Pulmonary artery endothelial cell (primary cell): ENCODE measurements around the gene ZNF232. TPM values are rescaled to one million over a fixed set of nuclear protein-coding genes. Genes with fewer than 3 reads are reported as not detected.
"Not testable (repeated sequence)": the region's sequence is repeated elsewhere in the genome, so short reads cannot be mapped to it uniquely, and the experiment has no call there.

ENCODE experiments used
- DNase-seq: peaks from one replicate; pipeline ENCODE4 v3.0.0-alpha.2; 2011; ENCODE audit warnings: low read depth, low spot score
- total RNA-seq: library from RNA; depleted of rRNA; stranded (reverse); fragments of >200 nt; gene quantifications from 2 replicates; pipeline ENCODE4 v1.2.3, GENCODE V29; 2014

ZNF232 gene
- total RNA-seq, 1 donor from 2014 or later, result 6.3 TPM

DNA sequence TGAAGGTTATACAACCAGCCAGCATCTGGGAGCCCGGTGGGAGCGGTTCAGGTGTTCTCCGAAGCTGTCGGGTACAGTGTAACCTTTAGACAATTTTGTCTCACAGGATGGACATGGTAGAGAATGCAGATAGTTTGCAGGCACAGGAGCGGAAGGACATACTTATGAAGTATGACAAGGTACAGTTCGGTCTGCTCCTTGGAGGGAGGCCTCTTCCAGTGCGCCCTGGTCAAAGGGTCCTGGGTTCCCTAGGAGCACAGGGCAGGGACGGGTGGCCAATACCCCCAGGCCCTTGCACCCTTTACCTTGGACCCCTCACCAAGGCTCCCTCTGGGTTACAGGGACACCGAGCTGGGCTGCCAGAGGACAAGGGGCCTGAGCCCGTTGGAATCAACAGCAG is 18.6 kb upstream of the ZNF232 start:
- not testable (repeated sequence) for DNase-seq

DNA sequence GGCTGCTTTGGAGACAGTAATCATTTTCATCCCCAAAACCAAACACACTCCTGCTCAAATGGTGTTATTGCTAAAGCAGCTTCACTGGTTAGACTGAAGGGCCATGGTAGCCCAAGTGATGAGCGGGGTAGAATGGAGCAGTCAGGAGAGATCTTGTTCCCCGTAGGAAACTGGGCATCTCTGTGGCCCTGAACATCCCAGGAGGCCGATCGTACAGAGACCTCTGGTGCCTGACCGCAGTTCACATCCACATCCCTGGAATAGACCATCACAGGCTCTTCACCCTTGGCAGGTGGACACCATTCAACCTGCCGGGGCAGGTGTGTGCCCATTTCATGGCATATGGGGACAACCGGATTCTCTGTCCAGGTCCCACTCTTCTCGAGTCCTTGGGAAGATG is 18.1 kb upstream of the ZNF232 start:
- not testable (repeated sequence) for DNase-seq

- DNase-seq, result no peak
These were observed 17.3 kb upstream of the ZNF232 start for GRCh38 chr17:5128905-5129535.

- DNase-seq, result not testable (repeated sequence)
These were observed 16.7 kb upstream of the ZNF232 start for GRCh38 chr17:5128387-5128786.

DNA sequence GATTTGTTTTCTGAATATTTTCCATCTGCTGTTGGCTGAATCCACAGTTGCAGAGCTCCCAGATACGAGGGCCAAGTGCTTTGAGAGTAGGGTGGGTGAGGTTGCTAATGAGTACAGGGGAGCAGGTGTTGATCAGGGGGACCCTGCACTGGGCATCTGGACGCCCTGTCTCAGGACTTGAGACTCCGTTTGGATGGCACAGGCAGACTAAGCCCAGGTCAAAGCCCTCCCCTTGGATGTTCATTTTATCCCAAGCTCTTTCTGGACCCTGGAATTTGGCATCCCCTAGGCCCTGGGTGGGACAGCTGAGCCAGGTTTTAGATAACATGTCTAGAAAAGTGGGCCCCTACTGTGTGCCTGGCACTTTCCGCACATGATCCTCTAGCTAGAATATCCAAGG is 16.2 kb upstream of the ZNF232 start:
- DNase-seq, result no peak

DNA sequence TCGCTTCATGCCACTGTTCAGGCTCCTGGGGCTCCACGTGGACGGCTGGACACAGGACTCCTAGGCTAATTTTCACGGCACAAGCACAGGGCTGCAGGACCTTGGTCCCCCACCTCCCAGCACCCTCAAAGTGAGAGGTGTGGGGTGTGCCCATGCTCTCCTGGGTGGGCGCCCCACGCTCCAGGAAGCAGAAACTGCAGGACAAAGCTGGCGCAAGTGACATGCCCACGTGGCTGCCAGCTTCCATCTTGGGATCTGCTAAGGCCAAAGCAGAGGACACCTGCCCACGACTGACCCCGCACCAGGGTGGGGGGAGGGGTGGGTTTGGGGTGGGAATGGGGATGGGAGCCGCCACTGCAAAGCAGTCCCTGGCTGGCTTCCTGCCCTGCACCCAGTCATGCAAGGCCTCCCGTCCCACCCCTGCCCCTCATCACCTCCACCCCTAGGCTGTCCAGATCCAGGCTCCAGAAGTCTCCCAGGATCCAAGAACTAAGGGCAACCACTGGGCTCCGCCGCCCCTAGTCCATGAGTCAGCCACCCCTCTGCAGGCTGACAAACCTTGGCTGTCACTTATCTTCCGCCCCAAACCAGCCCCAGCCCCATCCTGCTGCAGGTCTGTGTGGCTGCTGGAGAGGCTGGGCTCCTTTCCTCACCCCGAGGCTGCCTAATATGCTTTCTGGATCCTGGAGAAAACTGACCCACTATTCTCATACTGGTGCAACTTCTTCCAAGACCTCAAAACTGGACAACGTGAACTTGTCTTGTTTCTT is 15.2 kb upstream of the ZNF232 start:
- no peak for DNase-seq

- DNase-seq, result not testable (repeated sequence)
These were observed 13.2 kb upstream of the ZNF232 start for GRCh38 chr17:5124896-5125295.

DNA sequence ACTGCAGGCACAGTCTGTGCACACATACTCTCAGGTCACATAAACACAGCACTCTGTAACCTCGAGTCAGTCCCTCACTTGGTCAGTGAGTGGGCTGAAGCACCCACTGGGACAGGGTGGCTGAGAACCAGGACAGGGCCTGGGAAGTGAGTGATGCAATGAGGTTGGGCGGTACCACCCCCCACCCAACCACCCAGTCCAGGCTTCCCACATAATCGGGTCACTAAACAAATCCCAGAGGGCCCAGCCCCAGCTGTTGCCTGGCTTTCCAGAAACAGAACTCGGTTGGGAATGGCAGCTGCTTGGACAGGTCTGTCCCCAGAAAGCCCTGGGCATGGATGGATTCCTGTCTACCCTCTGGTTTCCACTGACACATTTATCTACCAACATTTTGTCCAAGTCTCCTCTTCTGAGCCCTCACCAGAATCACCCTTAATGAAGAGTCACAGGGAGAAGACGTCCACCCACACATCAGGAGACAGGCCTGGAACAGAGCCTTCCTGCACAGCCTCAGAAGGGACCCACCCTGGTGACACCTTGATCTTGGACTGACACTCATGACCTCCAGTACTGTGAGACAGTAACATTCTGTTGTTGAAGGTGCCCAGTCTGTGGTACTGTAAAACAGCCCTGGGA is 12.6 kb upstream of the ZNF232 start:
- DNase-seq, result not testable (repeated sequence)

DNA sequence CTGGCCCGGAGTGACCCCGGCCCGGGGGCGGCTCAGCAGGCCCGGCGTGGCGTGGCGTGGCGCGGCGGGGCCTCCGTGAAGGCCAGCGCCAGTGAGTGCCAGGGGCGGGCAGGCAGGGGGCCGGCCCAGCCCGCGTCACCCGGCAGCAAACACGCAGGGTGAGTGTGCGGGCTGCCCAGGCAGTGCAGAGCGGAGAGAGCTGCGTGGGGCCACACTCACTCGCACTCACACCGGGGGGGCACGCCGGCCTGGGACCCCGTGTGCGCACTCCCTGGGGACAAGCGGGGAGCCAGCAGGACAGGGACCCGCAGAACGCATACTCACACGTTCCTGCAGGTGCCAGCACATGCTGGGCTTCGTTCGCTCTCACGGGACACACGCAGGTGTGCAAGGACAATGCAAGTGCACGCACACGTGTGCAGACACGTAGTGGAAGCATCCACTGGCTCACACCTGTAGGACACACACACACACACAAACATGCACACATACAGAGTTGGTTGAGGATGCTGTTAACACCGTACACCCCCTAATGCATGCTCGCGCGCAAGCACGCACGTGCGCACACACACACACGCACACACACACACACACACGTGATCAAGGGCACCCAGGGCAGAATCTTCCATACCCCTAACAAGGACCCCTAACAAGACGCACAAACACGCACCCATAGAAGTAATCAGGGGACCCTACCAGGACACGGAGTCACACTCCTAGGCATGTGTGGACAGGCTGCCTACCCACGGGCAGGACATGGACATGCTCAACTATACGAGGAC is 11.9 kb upstream of the ZNF232 start:
- no peak for DNase-seq

GRCh38 chr17:5122586-5123342 is 11.1 kb upstream of the ZNF232 start:
- DNase-seq, result no peak

- not testable (repeated sequence) for DNase-seq
These were observed 10.4 kb upstream of the ZNF232 start for GRCh38 chr17:5122056-5122455.

- no peak for DNase-seq
These were observed 9.6 kb upstream of the ZNF232 start for GRCh38 chr17:5121186-5121841.

DNA sequence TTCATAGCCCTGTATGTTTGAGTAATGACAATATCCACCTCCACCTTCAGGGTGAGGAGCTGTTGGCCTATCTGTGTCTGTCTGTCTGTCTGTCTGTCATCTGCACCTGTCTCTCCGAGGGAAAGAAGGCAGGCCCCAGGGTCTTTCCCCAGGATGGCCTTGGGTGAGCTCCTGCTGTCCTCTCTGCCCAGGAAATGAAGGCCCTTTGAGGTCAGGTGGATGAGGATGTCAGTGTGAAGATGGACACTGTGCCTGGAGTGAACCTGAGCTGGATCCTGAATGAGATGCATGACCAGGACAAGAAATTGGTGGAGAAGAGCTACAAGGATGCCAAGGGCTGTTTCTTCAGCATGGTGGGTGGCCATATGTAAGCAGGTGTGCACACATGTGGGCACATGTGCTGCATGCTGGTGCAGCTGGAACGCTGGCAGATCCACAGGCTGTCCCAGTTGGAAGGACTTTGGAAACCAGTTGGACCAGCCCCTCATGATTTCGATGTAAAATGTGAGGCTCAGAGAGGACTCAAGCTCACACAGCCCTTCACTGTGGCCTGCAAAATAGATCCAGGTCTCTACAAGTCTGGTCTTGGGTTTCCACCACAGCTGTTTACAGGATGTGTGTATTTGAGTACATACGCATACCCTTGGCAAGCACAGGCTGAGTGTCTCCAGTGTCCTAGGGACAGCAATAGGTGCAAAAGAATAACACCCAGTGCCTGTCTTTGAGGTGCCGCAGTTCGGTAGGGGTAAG is 8.9 kb upstream of the ZNF232 start:
- DNase-seq, result not testable (repeated sequence)

GRCh38 chr17:5120036-5120435 is 8.4 kb upstream of the ZNF232 start:
- no peak for DNase-seq

DNA sequence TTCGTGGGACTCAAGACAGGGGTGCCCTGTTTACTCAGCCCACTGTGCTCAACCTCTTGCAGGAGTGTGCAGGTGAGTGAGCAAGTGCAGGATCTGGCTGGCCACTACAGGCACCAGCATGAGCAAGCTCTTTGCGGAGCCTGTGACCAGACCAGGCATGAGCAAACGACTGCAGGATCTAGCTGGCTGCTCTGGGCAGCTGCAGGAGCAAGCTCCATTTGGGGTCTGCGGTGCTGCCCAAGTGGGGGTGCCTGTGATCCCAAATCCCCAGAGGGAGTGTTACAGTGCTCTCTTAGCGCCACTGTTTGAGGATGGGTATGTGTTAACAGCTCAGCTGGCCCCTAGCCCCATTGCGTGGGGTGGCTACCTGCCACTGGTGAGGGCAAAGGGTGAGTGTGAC is 6.5 kb upstream of the ZNF232 start:
- DNase-seq, result no peak

GRCh38 chr17:5115673-5116651 is 4.3 kb upstream of the ZNF232 start, which contains the start of gene USP6:
USP6 (plus strand) TSS chr17:5116032; CDS start chr17:5130368, 14,336 bp downstream.
- no peak for DNase-seq

DNA sequence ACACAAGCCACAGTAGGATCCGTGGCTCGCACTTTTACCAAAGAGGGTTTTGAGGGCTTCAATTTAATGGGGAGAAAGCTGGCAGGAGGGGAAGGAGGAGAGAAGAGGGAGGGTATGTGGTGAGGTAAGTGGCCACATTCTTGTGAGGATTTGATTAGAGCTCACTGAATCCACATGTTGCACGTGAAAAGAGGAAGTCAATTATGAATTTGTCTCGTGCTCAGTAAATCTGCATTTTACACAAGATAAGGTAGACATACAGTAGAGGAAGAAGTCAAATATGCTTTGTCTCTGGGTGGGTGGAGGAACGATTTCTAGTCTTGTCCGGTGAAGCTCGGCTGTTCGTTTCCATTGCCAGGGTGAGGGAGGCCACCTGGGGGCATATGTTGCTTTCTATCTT is 862 bp downstream of the ZNF232 start:
- no peak for DNase-seq

DNA sequence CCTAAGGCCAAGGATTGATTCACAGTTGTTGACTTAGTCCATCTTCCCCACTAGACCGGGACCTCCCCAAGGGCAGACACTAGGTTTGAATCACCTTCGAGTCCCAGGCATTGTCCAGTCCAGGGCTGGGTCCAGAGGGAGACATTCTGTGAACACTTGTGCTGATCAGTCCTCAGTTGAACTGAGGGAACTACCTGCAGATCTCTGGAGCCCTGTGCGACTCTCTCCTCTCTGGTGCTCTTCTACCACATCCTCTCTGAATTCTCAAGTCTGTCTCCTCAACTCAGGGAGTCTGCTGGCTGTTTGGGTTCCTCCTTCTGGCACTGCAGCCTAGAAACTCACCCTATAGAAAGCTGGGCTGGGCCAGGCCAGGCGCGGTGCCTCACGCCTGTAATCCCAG is 10.8 kb downstream of the ZNF232 start:
- DNase-seq, result no peak
